HepG2 (cell line): Measurements from ENCODE around the gene ZDHHC11. TPM values are rescaled to one million over a fixed set of nuclear protein-coding genes. Genes with fewer than 3 reads are reported as not detected.

Experiments
- FOXK1 ChIP-seq: sonication (generic); formaldehyde crosslinking; IDR thresholded peaks from 2 replicates; pipeline ENCODE4 v1.4.0; 2020; ENCODE audit warnings: low read depth, missing genetic modification reagents, borderline replicate concordance
- HNF4A ChIP-seq: sonication (generic); formaldehyde crosslinking; IDR thresholded peaks from 2 replicates; pipeline ENCODE4 v1.4.0; 2020; ENCODE audit warnings: missing genetic modification reagents
- HNRNPLL ChIP-seq: fragments of 200-400 bp; formaldehyde crosslinking; IDR thresholded peaks from 2 replicates; pipeline ENCODE4 v1.6.1; 2017; ENCODE audit warnings: mild to moderate bottlenecking, low read depth, low read length; ENCODE audit not compliant: poor library complexity, severe bottlenecking
- IKZF4 ChIP-seq: sonication (generic); formaldehyde crosslinking; IDR thresholded peaks from 2 replicates; pipeline ENCODE4 v1.5.1; 2020; ENCODE audit warnings: borderline replicate concordance, mild to moderate bottlenecking, low read depth, missing genetic modification reagents; ENCODE audit errors: not compliant biosample characterization
- MNT ChIP-seq: fragments of 450-650 bp; IDR thresholded peaks from 2 replicates; pipeline ENCODE4 v1.6.1; 2016
- MTA1 ChIP-seq: sonication (generic); formaldehyde crosslinking; IDR thresholded peaks from 2 replicates; pipeline ENCODE4 v1.4.0; 2020; ENCODE audit warnings: missing genetic modification reagents, mild to moderate bottlenecking, borderline replicate concordance
- PPARG ChIP-seq: conservative IDR thresholded peaks from 2 replicates; pipeline ENCODE4 v1.6.1; 2016; ENCODE audit warnings: missing biosample characterization, missing genetic modification reagents
- WIZ ChIP-seq: sonication (generic); formaldehyde crosslinking; IDR thresholded peaks from 2 replicates; pipeline ENCODE4 v1.5.1; 2020; ENCODE audit warnings: mild to moderate bottlenecking, missing genetic modification reagents
- ZHX2 ChIP-seq, 2 experiments: sonication (generic) in 1 of 2; formaldehyde crosslinking in 1 of 2; IDR thresholded peaks; 2 replicates each; pipeline versions ENCODE4 v1.6.1 to v1.9.0; 2014 to 2022; ENCODE audit warnings: antibody characterized with exemption in 1 of 2, borderline replicate concordance in 1 of 2, inconsistent platforms in 1 of 2, low read depth in 1 of 2, missing genetic modification reagents in 1 of 2
- ZNF160 ChIP-seq: sonication (generic); formaldehyde crosslinking; IDR thresholded peaks from 2 replicates; pipeline ENCODE4 v1.8.0; 2022; ENCODE audit warnings: mild to moderate bottlenecking, inconsistent platforms, missing genetic modification reagents
- ZNF331 ChIP-seq: sonication (generic); formaldehyde crosslinking; IDR thresholded peaks from 2 replicates; pipeline ENCODE4 v1.4.0; 2020; ENCODE audit warnings: missing genetic modification reagents
- ZNF510 ChIP-seq: sonication (generic); formaldehyde crosslinking; IDR thresholded peaks from 2 replicates; pipeline ENCODE4 v1.4.0; 2020; ENCODE audit warnings: low read depth, mild to moderate bottlenecking, missing genetic modification reagents
- ZNF687 ChIP-seq: sonication (generic); formaldehyde crosslinking; IDR thresholded peaks from 2 replicates; pipeline ENCODE4 v1.5.1; 2020; ENCODE audit warnings: mild to moderate bottlenecking, missing genetic modification reagents, moderate library complexity
- ZNF713 ChIP-seq: sonication (generic); formaldehyde crosslinking; IDR thresholded peaks from 2 replicates; pipeline ENCODE4 v1.4.0; 2020; ENCODE audit warnings: mild to moderate bottlenecking, missing genetic modification reagents
- ZNF781 ChIP-seq: sonication (generic); formaldehyde crosslinking; IDR thresholded peaks from 2 replicates; pipeline ENCODE4 v1.5.1; 2020; ENCODE audit warnings: borderline replicate concordance, mild to moderate bottlenecking, missing genetic modification reagents; ENCODE audit errors: not compliant biosample characterization
- ZSCAN22 ChIP-seq: sonication (generic); formaldehyde crosslinking; IDR thresholded peaks from 2 replicates; pipeline ENCODE4 v1.4.0; 2020; ENCODE audit warnings: mild to moderate bottlenecking, missing genetic modification reagents
- polyA plus RNA-seq, 8 experiments: library from polyadenylated mRNA; depleted of rRNA in 3 of 8; stranded (reverse) in 7 of 8; unstranded in 1 of 8; fragments of >200 nt; fragmentation: Illumina TruSeq in 4 of 8; extraction: Trizol in 4 of 8; gene quantifications; 2 replicates each; pipeline versions ENCODE4 v1.2.1 to v1.2.3, GENCODE V29; 2011 to 2016; ENCODE audit warnings: low read depth in 4 of 8, missing spikeins in 1 of 8, mixed read lengths in 1 of 8; ENCODE audit not compliant: insufficient read depth in 1 of 8
- total RNA-seq, 5 experiments: library from RNA; depleted of rRNA; stranded (reverse); fragments of >200 nt; fragmentation: Illumina TruSeq; extraction: Trizol; gene quantifications; 2 replicates each; pipeline ENCODE4 v1.2.3, GENCODE V29; 2016; ENCODE audit warnings: low read depth in 1 of 5

The ZDHHC11 gene
- total and polyA plus RNA-seq, 2 of the 13 experiments (the other 11 are each of a cell fraction or from before 2014, with no cell fraction given) = 2.1 to 4.0 TPM

- TF ChIP-seq ZNF510 (CRISPR knock-in tag) (no peak), MNT (0 out of 2 replicates have a peak, but pooled peaks have one; percentile 32), ZNF331 (CRISPR knock-in tag) (peak; percentile 77), ZHX2 (IDR thresholded peaks at IDR 0.05; ENCODE audit: low read depth) (no peak; the same call in 1 of the 2 replicates), ZHX2 (CRISPR knock-in tag; IDR thresholded peaks at IDR 0.05; ENCODE audit: borderline replicate concordance) (peak; percentile 82; the same call in 1 of the 2 replicates), PPARG (CRISPR knock-in tag) (0 out of 2 replicates have a peak, but pooled peaks have one; percentile 15), ZNF713 (CRISPR knock-in tag) (no peak), FOXK1 (CRISPR knock-in tag) (0 out of 2 replicates have a peak, but pooled peaks have one; percentile 34), ZNF687 (CRISPR knock-in tag) (peak; percentile 86), WIZ (CRISPR knock-in tag) (no peak), IKZF4 (CRISPR knock-in tag) (no peak), MTA1 (CRISPR knock-in tag) (no peak), ZSCAN22 (CRISPR knock-in tag) (no peak), HNRNPLL (peak; percentile 23), ZNF160 (CRISPR knock-in tag) (peak; percentile 46; the same call in 1 of the 2 replicates), HNF4A (CRISPR knock-in tag) (no peak), ZNF781 (CRISPR knock-in tag) (no peak)
These were observed 41.8 kb upstream of the ZDHHC11 start, which contains the start of the genes BRD9 and TRIP13 (continued) for GRCh38 chr5:892394-893136.
